ENCODE results near the gene ISG20L2.

- TF ChIP-seq CTCF (conservative IDR thresholded peaks at IDR 0.05 in 1 of 2, IDR thresholded peaks at IDR 0.05 in 1 of 2; ENCODE audit: extremely low read depth in 1 of 2, insufficient read depth in 1 of 2, low read depth in 1 of 2, low read length in 2 of 2) (no peak), EZH2 (IDR thresholded peaks at IDR 0.05; ENCODE audit: borderline replicate concordance, low read length) (no peak)
These were observed 29.6 kb downstream of the ISG20L2 start for GRCh38 chr1:156698995-156699394.
